BLaER1 treated with 17β-estradiol and CSF1 and Interleukin-3, amounts not matched to agents 10 nM and 100 nM (cell line): Measurements from ENCODE around the gene PSMG2.
A peak's percentile ranks its signal among the peaks of the same experiment; 100 is the strongest.
"Not testable (repeated sequence)": the region's sequence is repeated elsewhere in the genome, so short reads cannot be mapped to it uniquely, and the experiment has no call there.

Source experiments
- H3K27ac ChIP-seq, 11 experiments: shearing (Covaris generic); formaldehyde crosslinking; 2 replicates each; pipeline ENCODE4 v1.8.1; 2022
- H3K27me3 ChIP-seq, 11 experiments: shearing (Covaris generic); formaldehyde crosslinking; 2 replicates each; pipeline ENCODE4 v1.8.1; 2022
- H3K36me3 ChIP-seq, 11 experiments: shearing (Covaris generic); formaldehyde crosslinking; 2 replicates each; pipeline ENCODE4 v1.8.1; 2022
- H3K4me1 ChIP-seq, 10 experiments: shearing (Covaris generic); formaldehyde crosslinking; 2 replicates each; pipeline ENCODE4 v1.8.1; 2022
- H3K4me2 ChIP-seq, 11 experiments: shearing (Covaris generic); formaldehyde crosslinking; 2 replicates each; pipeline ENCODE4 v1.8.1; 2022
- H3K4me3 ChIP-seq, 10 experiments: shearing (Covaris generic); formaldehyde crosslinking; 2 replicates each; pipeline ENCODE4 v1.8.1; 2022
- H3K9ac ChIP-seq, 11 experiments: shearing (Covaris generic); formaldehyde crosslinking; 2 replicates each; pipeline ENCODE4 v1.8.1; 2022
- H3K9me3 ChIP-seq, 11 experiments: shearing (Covaris generic); formaldehyde crosslinking; replicated peaks in 1 of 11; 2 replicates each; pipeline ENCODE4 v1.8.1; 2022
- H4K20me1 ChIP-seq, 11 experiments: shearing (Covaris generic); formaldehyde crosslinking; 2 replicates each; pipeline ENCODE4 v1.8.1; 2022
- Cebpa-rat ChIP-seq, 11 experiments: shearing (Covaris generic); IDR thresholded peaks; 2 replicates each; pipeline ENCODE4 v1.8.1; 2022

The PSMG2 gene

GRCh38 chr18:12750715-12751502 lies 48.1 kb downstream of the PSMG2 start:
- Histone ChIP-seq H3K27ac (peak overlapping the region in 5 of 11 experiments; percentile 12 to 63 (median 52); a peak in 8 of 22 replicates), H3K4me3 (0 out of 20 replicates have a peak overlapping the region, but pooled peaks of 2 of the 10 experiments have one; percentile 1 to 11), H3K27me3 (peaks cover 0 to 27% (median 0%) of the 10 kb centered on the region in 11 experiments; a peak in 7 of 22 replicates), H3K4me1 (peaks cover 38 to 73% (median 51%) of the 10 kb centered on the region in 10 experiments), H3K9ac (peak overlapping the region in 4 of 11 experiments; percentile 8 to 52 (median 38); a peak in 4 of 22 replicates), H3K4me2 (peak overlapping the region; percentile 61 to 93 (median 77); a peak in 21 of 22 replicates), H3K9me3 (peaks cover 0 to 22% (median 20%) of the 10 kb centered on the region in 11 experiments; a peak in 18 of 22 replicates), H3K36me3 (no peaks in the 10 kb centered on the region), H4K20me1 (no peaks in the 10 kb centered on the region)
- TF ChIP-seq Cebpa-rat (IDR thresholded peaks at IDR 0.05) = no peak

GRCh38 chr18:12751503-12751884 lies 48.7 kb downstream of the PSMG2 start:
- Histone ChIP-seq H3K27ac (no peak overlapping the region), H4K20me1 (no peaks in the 10 kb centered on the region), H3K4me3 (no peak overlapping the region), H3K36me3 (no peaks in the 10 kb centered on the region), H3K27me3 (peaks cover 0 to 27% (median 0%) of the 10 kb centered on the region in 11 experiments; a peak in 7 of 22 replicates), H3K9ac (no peak overlapping the region), H3K4me1 (peaks cover 38 to 67% (median 46%) of the 10 kb centered on the region in 10 experiments), H3K4me2 (peak overlapping the region in 8 of 11 experiments; percentile 61 to 93 (median 80); a peak in 16 of 22 replicates), H3K9me3 (peaks cover 0 to 28% (median 26%) of the 10 kb centered on the region in 11 experiments; a peak in 18 of 22 replicates)
- no peak for TF ChIP-seq Cebpa-rat (IDR thresholded peaks at IDR 0.05)

DNA sequence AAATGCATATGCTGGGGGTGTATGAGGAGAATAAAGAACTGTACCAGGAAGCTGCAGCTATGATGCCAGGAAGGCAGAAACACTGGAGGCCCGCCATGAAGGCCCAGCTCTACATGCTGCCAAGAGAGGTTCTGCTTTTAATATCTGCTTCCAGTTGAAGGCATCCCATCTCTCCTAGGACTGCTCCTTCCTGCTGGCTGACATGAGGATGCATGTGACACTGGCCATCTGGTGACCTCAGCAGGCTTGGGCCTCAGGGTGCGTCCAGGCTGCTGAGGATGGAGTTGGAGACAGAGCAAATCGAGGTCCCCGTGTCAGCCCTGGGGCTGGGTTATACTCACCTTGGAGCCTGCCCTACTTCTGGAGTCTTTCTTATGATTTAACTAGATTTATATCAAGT lies 49.0 kb downstream of the PSMG2 start:
- H3K4me2 ChIP-seq = peak overlapping the region in 8 of 11 experiments; percentile 61 to 93 (median 80); a peak in 14 of 22 replicates
- no peak overlapping the region for H3K9ac ChIP-seq
- H3K4me1 ChIP-seq = peaks cover 38 to 64% (median 46%) of the 10 kb centered on the region in 10 experiments
- no peaks in the 10 kb centered on the region for H3K36me3 ChIP-seq
- H3K4me3 ChIP-seq = no peak overlapping the region
- no peaks in the 10 kb centered on the region for H4K20me1 ChIP-seq
- H3K27ac ChIP-seq = no peak overlapping the region
- no peak for TF ChIP-seq Cebpa-rat (IDR thresholded peaks at IDR 0.05)
- peaks cover 0 to 32% (median 30%) of the 10 kb centered on the region in 11 experiments; a peak in 18 of 22 replicates for H3K9me3 ChIP-seq
- H3K27me3 ChIP-seq = peaks cover 0 to 27% (median 0%) of the 10 kb centered on the region in 11 experiments; a peak in 7 of 22 replicates

DNA sequence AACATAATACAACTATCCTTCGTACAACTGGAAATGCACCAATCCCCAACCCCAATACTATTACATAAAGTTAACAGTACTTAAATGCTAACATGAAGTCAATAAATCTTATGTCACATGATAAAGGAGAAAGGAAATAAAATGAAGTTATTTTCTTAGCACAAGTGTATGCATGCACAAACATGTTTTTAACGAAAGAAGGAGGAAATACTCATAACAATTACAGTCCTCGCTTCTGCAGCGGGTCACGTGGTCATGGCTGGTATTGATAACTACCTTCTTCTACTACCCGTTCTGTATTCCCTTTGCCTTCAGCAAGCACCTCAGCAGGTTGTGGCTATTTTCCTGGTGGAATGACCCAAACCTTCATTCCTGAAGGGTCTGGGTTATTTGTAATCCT lies 51.7 kb downstream of the PSMG2 start:
- Histone ChIP-seq H3K27ac (no peak overlapping the region), H4K20me1 (no peaks in the 10 kb centered on the region), H3K4me3 (no peak overlapping the region), H3K27me3 (peaks cover 0 to 14% (median 0%) of the 10 kb centered on the region in 11 experiments; a peak in 7 of 22 replicates), H3K4me2 (no peak overlapping the region), H3K36me3 (no peaks in the 10 kb centered on the region), H3K9me3 (peaks cover 0 to 47% (median 36%) of the 10 kb centered on the region in 11 experiments; a peak in 18 of 22 replicates), H3K4me1 (peaks cover 16 to 38% (median 26%) of the 10 kb centered on the region in 10 experiments; a peak in 19 of 20 replicates), H3K9ac (no peak overlapping the region)
- TF ChIP-seq Cebpa-rat (IDR thresholded peaks at IDR 0.05) = no peak

GRCh38 chr18:12755606-12756005 lies 52.8 kb downstream of the PSMG2 start:
- H3K4me2 ChIP-seq, H3K9ac ChIP-seq, H3K27me3 ChIP-seq, H3K27ac ChIP-seq, H4K20me1 ChIP-seq, H3K36me3 ChIP-seq, H3K4me3 ChIP-seq: not testable (repeated sequence)
- Histone ChIP-seq H3K4me1 (peaks cover 6 to 27% (median 15%) of the 10 kb centered on the region in 10 experiments; a peak in 16 of 20 replicates), H3K9me3 (peaks cover 0 to 47% (median 36%) of the 10 kb centered on the region in 11 experiments; a peak in 18 of 22 replicates)

- H4K20me1 ChIP-seq, H3K4me3 ChIP-seq, H3K9ac ChIP-seq, H3K4me2 ChIP-seq, H3K27me3 ChIP-seq, H3K36me3 ChIP-seq, H3K27ac ChIP-seq: not testable (repeated sequence)
- Histone ChIP-seq H3K9me3 (peaks cover 0 to 47% (median 36%) of the 10 kb centered on the region in 11 experiments; a peak in 18 of 22 replicates), H3K4me1 (peaks cover 0 to 15% (median 4%) of the 10 kb centered on the region in 10 experiments; a peak in 13 of 20 replicates)
Measured at GRCh38 chr18:12756619-12757239, 53.9 kb downstream of the PSMG2 start.

- H3K27ac ChIP-seq, H3K4me3 ChIP-seq, H3K36me3 ChIP-seq, H3K27me3 ChIP-seq, H3K9ac ChIP-seq, H4K20me1 ChIP-seq, H3K4me2 ChIP-seq, H3K4me1 ChIP-seq: not testable (repeated sequence)
- peaks cover 0 to 47% (median 36%) of the 10 kb centered on the region in 11 experiments; a peak in 18 of 22 replicates for H3K9me3 ChIP-seq
Measured at GRCh38 chr18:12758566-12758965, 55.7 kb downstream of the PSMG2 start.

DNA sequence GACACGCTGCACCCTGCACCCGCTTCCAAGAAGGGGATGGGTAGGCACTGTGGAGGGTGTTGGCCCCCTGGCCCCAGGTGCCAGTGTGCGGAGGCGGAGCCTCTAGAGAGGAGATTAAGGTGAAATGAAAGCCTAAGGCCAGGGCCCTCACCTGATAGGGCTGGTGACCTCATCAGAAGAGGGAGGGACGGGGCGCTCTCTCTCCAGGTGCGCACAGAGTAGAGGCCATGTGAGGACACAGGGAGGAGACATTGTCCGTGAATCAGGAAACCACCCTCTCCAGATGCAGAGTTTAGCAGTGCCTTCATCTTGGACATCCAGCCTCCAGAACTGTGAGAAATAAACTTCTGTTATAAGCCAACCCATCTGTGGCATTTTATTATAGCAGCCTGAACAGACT lies 62.3 kb downstream of the PSMG2 start:
- H3K9me3 ChIP-seq = peaks cover 0 to 9% (median 5%) of the 10 kb centered on the region in 11 experiments; a peak in 7 of 22 replicates
- H3K36me3 ChIP-seq = no peaks in the 10 kb centered on the region
- peaks cover 0 to 39% (median 22%) of the 10 kb centered on the region in 10 experiments; a peak in 15 of 20 replicates for H3K4me1 ChIP-seq
- TF ChIP-seq Cebpa-rat (IDR thresholded peaks at IDR 0.05) = no peak
- H3K27ac ChIP-seq = no peak overlapping the region
- H3K27me3 ChIP-seq = no peaks in the 10 kb centered on the region
- no peak overlapping the region for H3K4me3 ChIP-seq
- no peaks in the 10 kb centered on the region for H4K20me1 ChIP-seq
- peak overlapping the region in 6 of 11 experiments; percentile 19 to 51 (median 46); a peak in 10 of 22 replicates for H3K4me2 ChIP-seq
- no peak overlapping the region for H3K9ac ChIP-seq

DNA sequence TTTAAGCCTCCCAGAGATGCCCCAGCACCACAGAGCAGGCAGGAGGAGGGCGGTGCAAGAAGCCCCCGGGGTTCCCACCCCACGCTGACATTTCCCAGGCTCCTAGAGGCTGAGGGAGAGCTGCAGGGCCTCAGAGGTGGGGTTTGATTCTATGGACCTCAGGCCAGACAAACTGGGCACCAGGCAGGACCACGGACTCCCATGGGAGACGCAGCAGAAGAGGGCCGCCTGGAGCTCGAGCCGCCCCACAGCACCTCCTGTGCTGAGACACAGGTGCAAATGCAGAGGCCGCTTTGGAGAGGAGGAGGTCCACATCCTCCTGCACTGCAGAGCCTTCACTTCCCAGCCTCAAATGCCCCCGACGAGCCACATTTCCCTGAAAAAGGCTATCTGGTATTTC lies 62.7 kb downstream of the PSMG2 start:
- H3K36me3 ChIP-seq = no peaks in the 10 kb centered on the region
- H3K4me1 ChIP-seq = peaks cover 0 to 39% (median 22%) of the 10 kb centered on the region in 10 experiments; a peak in 15 of 20 replicates
- H3K9me3 ChIP-seq = peaks cover 0 to 9% (median 5%) of the 10 kb centered on the region in 11 experiments; a peak in 7 of 22 replicates
- no peaks in the 10 kb centered on the region for H4K20me1 ChIP-seq
- TF ChIP-seq Cebpa-rat (IDR thresholded peaks at IDR 0.05) = no peak
- H3K27ac ChIP-seq = no peak overlapping the region
- H3K9ac ChIP-seq = no peak overlapping the region
- H3K27me3 ChIP-seq = no peaks in the 10 kb centered on the region
- no peak overlapping the region for H3K4me3 ChIP-seq
- peak overlapping the region in 7 of 11 experiments; percentile 12 to 51 (median 45); a peak in 11 of 22 replicates for H3K4me2 ChIP-seq
